Muscle of leg (tissue), 11 donors: Measurements from ENCODE around the gene OSBPL2. TPM values are rescaled to one million over a fixed set of nuclear protein-coding genes. Genes with fewer than 3 reads are reported as not detected.

Experiments used
- DNase-seq: peaks from one replicate; pipeline ENCODE4 v3.0.0; 2013
- H3K27ac ChIP-seq: one replicate; pipeline ENCODE4 v1.5.1; 2013; ENCODE audit warnings: mild to moderate bottlenecking, low read length, control low read depth
- H3K27me3 ChIP-seq: one replicate; pipeline ENCODE4 v1.6.1; 2013; ENCODE audit warnings: low read length; ENCODE audit not compliant: control insufficient read depth, insufficient read depth
- H3K36me3 ChIP-seq: one replicate; pipeline ENCODE4 v1.6.1; 2013; ENCODE audit warnings: low read length; ENCODE audit not compliant: control insufficient read depth, insufficient read depth
- H3K4me1 ChIP-seq: one replicate; pipeline ENCODE4 v1.6.1; 2013; ENCODE audit warnings: low read length; ENCODE audit not compliant: control insufficient read depth, insufficient read depth
- H3K4me3 ChIP-seq: one replicate; pipeline ENCODE4 v1.5.1; 2013; ENCODE audit warnings: low read length, control low read depth
- H3K9me3 ChIP-seq: replicated peaks from 2 replicates; pipeline ENCODE4 v1.6.1; 2013; ENCODE audit warnings: low read depth, low read length; ENCODE audit not compliant: control insufficient read depth
- WGBS: methylation state at CpG from one replicate; pipeline ENCODE4 v1.1.5; 2013; ENCODE audit warnings: missing lambda C conversion rate; ENCODE audit not compliant: insufficient coverage; 5-methylcytosine and 5-hydroxymethylcytosine counted together
- polyA plus RNA-seq, 8 donors: library from polyadenylated mRNA; unstranded; fragments of 120-200 nt; gene quantifications; one replicate each; pipeline versions ENCODE4 v1.2.1 to v1.2.3, GENCODE V29; 2013; ENCODE audit warnings: inconsistent platforms in 1 of 8, low replicate concordance in 1 of 8; ENCODE audit not compliant: insufficient read length in 8 of 8, insufficient read depth in 1 of 8
- total RNA-seq: library from RNA; stranded (reverse); fragments of 120-200 nt; gene quantifications from one replicate; pipeline ENCODE4 v1.2.4, GENCODE V29; 2013

Gene OSBPL2
- total and polyA plus RNA-seq, 9 donors = 21.6 to 33.6 (median 25.6) TPM

GRCh38 chr20:62267543-62267942 is 29.2 kb downstream of the OSBPL2 start:
- peaks cover 8% of the 10 kb centered on the region for H3K9me3 ChIP-seq
- no peaks in the 10 kb centered on the region for H3K27me3 ChIP-seq
- H3K4me1 ChIP-seq = peaks cover 27% of the 10 kb centered on the region
- no peak overlapping the region for H3K4me3 ChIP-seq
- peak; percentile 39 for DNase-seq
- peaks cover 56% of the 10 kb centered on the region for H3K36me3 ChIP-seq
- peak overlapping the region; percentile 70 for H3K27ac ChIP-seq
- WGBS = 92% methylated on average over 5 of the region's 10 CpGs

GRCh38 chr20:62268228-62268900 is 30.0 kb downstream of the OSBPL2 start:
- DNase-seq = no peak
- Histone ChIP-seq H3K27ac (no peak overlapping the region), H3K27me3 (no peaks in the 10 kb centered on the region), H3K36me3 (peaks cover 56% of the 10 kb centered on the region), H3K9me3 (peaks cover 8% of the 10 kb centered on the region), H3K4me1 (peaks cover 27% of the 10 kb centered on the region), H3K4me3 (no peak overlapping the region)
- 100% methylated on average over 3 of the region's 7 CpGs for WGBS

- Histone ChIP-seq H3K36me3 (peaks cover 59% of the 10 kb centered on the region), H3K27ac (no peak overlapping the region)
These were observed 31.1 kb downstream of the OSBPL2 start for GRCh38 chr20:62269378-62269777.

GRCh38 chr20:62269871-62270270 is 31.6 kb downstream of the OSBPL2 start:
- H3K4me3 ChIP-seq = no peak overlapping the region
- 76% methylated on average over 15 of the region's 17 CpGs for WGBS
- peaks cover 5% of the 10 kb centered on the region for H3K9me3 ChIP-seq
- no peak overlapping the region for H3K27ac ChIP-seq
- DNase-seq = no peak
- peaks cover 37% of the 10 kb centered on the region for H3K4me1 ChIP-seq
- no peaks in the 10 kb centered on the region for H3K27me3 ChIP-seq
- H3K36me3 ChIP-seq = peaks cover 55% of the 10 kb centered on the region

More at GRCh38 chr20:62269378-62269777, 31.1 kb downstream of the OSBPL2 start:
- DNase-seq = no peak
- H3K4me1 ChIP-seq = peaks cover 33% of the 10 kb centered on the region
- WGBS = 69% methylated on average over 14 of the region's 14 CpGs
- H3K4me3 ChIP-seq = no peak overlapping the region
- H3K27me3 ChIP-seq = no peaks in the 10 kb centered on the region
- peaks cover 8% of the 10 kb centered on the region for H3K9me3 ChIP-seq

GRCh38 chr20:62272200-62272599 is 33.9 kb downstream of the OSBPL2 start:
- WGBS = 74% methylated on average over 6 of the region's 10 CpGs
- Histone ChIP-seq H3K36me3 (peaks cover 38% of the 10 kb centered on the region), H3K4me3 (no peak overlapping the region), H3K27ac (no peak overlapping the region), H3K4me1 (peaks cover 52% of the 10 kb centered on the region), H3K9me3 (no peaks in the 10 kb centered on the region), H3K27me3 (no peaks in the 10 kb centered on the region)
- no peak for DNase-seq

- peaks cover 37% of the 10 kb centered on the region for H3K36me3 ChIP-seq
- no peak for DNase-seq
- H3K9me3 ChIP-seq = no peaks in the 10 kb centered on the region
- WGBS = 94% methylated on average over 18 of the region's 18 CpGs
- no peaks in the 10 kb centered on the region for H3K27me3 ChIP-seq
- no peak overlapping the region for H3K4me3 ChIP-seq
- no peak overlapping the region for H3K27ac ChIP-seq
- peaks cover 53% of the 10 kb centered on the region for H3K4me1 ChIP-seq
These were observed 35.1 kb downstream of the OSBPL2 start for GRCh38 chr20:62273416-62273815.

GRCh38 chr20:62274332-62274950 is 36.1 kb downstream of the OSBPL2 start:
- H3K9me3 ChIP-seq = no peaks in the 10 kb centered on the region
- no peak overlapping the region for H3K4me3 ChIP-seq
- no peaks in the 10 kb centered on the region for H3K27me3 ChIP-seq
- DNase-seq = no peak
- peaks cover 48% of the 10 kb centered on the region for H3K4me1 ChIP-seq
- H3K27ac ChIP-seq = peak overlapping the region; percentile 17
- WGBS = 78% methylated on average over 11 of the region's 13 CpGs
- H3K36me3 ChIP-seq = peaks cover 42% of the 10 kb centered on the region

- no peak overlapping the region for H3K27ac ChIP-seq
These were observed 36.9 kb downstream of the OSBPL2 start for GRCh38 chr20:62275219-62275618.

GRCh38 chr20:62276439-62276838 is 38.1 kb downstream of the OSBPL2 start:
- Histone ChIP-seq H3K27ac (peak overlapping the region; percentile 83), H3K9me3 (no peaks in the 10 kb centered on the region), H3K27me3 (no peaks in the 10 kb centered on the region), H3K36me3 (peaks cover 57% of the 10 kb centered on the region), H3K4me3 (no peak overlapping the region), H3K4me1 (peaks cover 43% of the 10 kb centered on the region)
- WGBS = 73% methylated on average over 6 of the region's 6 CpGs
- peak; percentile 94 for DNase-seq

More at GRCh38 chr20:62275219-62275618, 36.9 kb downstream of the OSBPL2 start:
- Histone ChIP-seq H3K36me3 (peaks cover 50% of the 10 kb centered on the region), H3K27me3 (no peaks in the 10 kb centered on the region), H3K9me3 (no peaks in the 10 kb centered on the region), H3K4me1 (peaks cover 43% of the 10 kb centered on the region), H3K4me3 (no peak overlapping the region)
- DNase-seq = no peak
- 94% methylated on average over 7 of the region's 10 CpGs for WGBS

- DNase-seq = no peak
- Histone ChIP-seq H3K36me3 (peaks cover 57% of the 10 kb centered on the region), H3K9me3 (no peaks in the 10 kb centered on the region), H3K4me3 (no peak overlapping the region), H3K27ac (peak overlapping the region; percentile 83), H3K4me1 (peaks cover 51% of the 10 kb centered on the region), H3K27me3 (no peaks in the 10 kb centered on the region)
- WGBS = 84% methylated on average over 12 of the region's 13 CpGs
These were observed 38.9 kb downstream of the OSBPL2 start for GRCh38 chr20:62277253-62277652.
